OCI-LY7 (cell line): ENCODE measurements around the gene GDI1.

Experiments used
- CTCF ChIP-seq: fragments of 200-600 bp; sonication (generic); conservative IDR thresholded peaks from 2 replicates; pipeline ENCODE4 v1.5.1; 2014; ENCODE audit warnings: mild to moderate bottlenecking, antibody characterized with exemption, low read length, moderate library complexity, mixed read lengths
- EZH2phosphoT487 ChIP-seq: fragments of 200-600 bp; sonication (generic); IDR thresholded peaks from 2 replicates; pipeline ENCODE4 v1.6.1; 2018; ENCODE audit warnings: low read depth, borderline replicate concordance, mild to moderate bottlenecking, mixed run types, antibody characterized with exemption, low read length, moderate library complexity, mixed read lengths

- TF ChIP-seq CTCF (no peak), EZH2phosphoT487 (no peak)
These were observed 27.9 kb downstream of the GDI1 start for GRCh38 chrX:154464806-154465365.
